ENCODE results near the gene LYPD5.

LYPD5 gene

GRCh38 chr19:43782311-43782660 is 20.0 kb downstream of the LYPD5 start:
- Histone ChIP-seq H3K27me3 (ENCODE audit: insufficient read depth, low read length) (no peaks in the 10 kb centered on the region), H3K9ac (ENCODE audit: low read length) (peak overlapping the region; percentile 16), H3K27ac (ENCODE audit: low read depth, low read length, poor library complexity, severe bottlenecking) (peak overlapping the region; percentile 98), H3K79me2 (ENCODE audit: insufficient read depth, low read length) (no peaks in the 10 kb centered on the region), H3F3A (ENCODE audit: insufficient read depth, low read length) (peaks cover 3% of the 10 kb centered on the region; the same call in 1 of the 2 replicates), H2AFZ (ENCODE audit: low read length) (no peak overlapping the region), H3K9me2 (ENCODE audit: low read depth, low read length) (no peaks in the 10 kb centered on the region), H3K36me3 (ENCODE audit: insufficient read depth, low read length) (no peaks in the 10 kb centered on the region), H4K20me1 (ENCODE audit: insufficient read depth, low read length) (no peaks in the 10 kb centered on the region), H3K4me2 (ENCODE audit: low read length) (peak overlapping the region; percentile 85), H3K9me3 (ENCODE audit: low read length) (no peaks in the 10 kb centered on the region), H3K4me1 (ENCODE audit: insufficient read depth, low read length, severe bottlenecking) (peaks cover 76% of the 10 kb centered on the region), H3K4me3 (ENCODE audit: low read depth, low read length, poor library complexity, severe bottlenecking) (peak overlapping the region; percentile 70)
- no peak for TF ChIP-seq EZH2 (IDR thresholded peaks at IDR 0.05; ENCODE audit: borderline replicate concordance, low read length)
- no peak for TF ChIP-seq CTCF (IDR thresholded peaks at IDR 0.05; ENCODE audit: low read length)

GRCh38 chr19:43781630-43782310 is 20.5 kb downstream of the LYPD5 start:
- Histone ChIP-seq H3K36me3 (ENCODE audit: insufficient read depth, low read length) (no peaks in the 10 kb centered on the region), H3K4me3 (ENCODE audit: low read depth, low read length, poor library complexity, severe bottlenecking) (peak overlapping the region; percentile 70), H3K4me2 (ENCODE audit: low read length) (peak overlapping the region; percentile 85), H3K9ac (ENCODE audit: low read length) (peak overlapping the region; percentile 81; the same call in 1 of the 2 replicates), H2AFZ (ENCODE audit: low read length) (no peak overlapping the region), H3K4me1 (ENCODE audit: insufficient read depth, low read length, severe bottlenecking) (peaks cover 81% of the 10 kb centered on the region), H3K9me3 (ENCODE audit: low read length) (no peaks in the 10 kb centered on the region), H3K79me2 (ENCODE audit: insufficient read depth, low read length) (no peaks in the 10 kb centered on the region), H3K27ac (ENCODE audit: low read depth, low read length, poor library complexity, severe bottlenecking) (peak overlapping the region; percentile 98), H4K20me1 (ENCODE audit: insufficient read depth, low read length) (no peaks in the 10 kb centered on the region), H3K27me3 (ENCODE audit: insufficient read depth, low read length) (no peaks in the 10 kb centered on the region), H3F3A (ENCODE audit: insufficient read depth, low read length) (peaks cover 3% of the 10 kb centered on the region; the same call in 1 of the 2 replicates), H3K9me2 (ENCODE audit: low read depth, low read length) (no peaks in the 10 kb centered on the region)
- TF ChIP-seq CTCF (IDR thresholded peaks at IDR 0.05; ENCODE audit: low read length) (no peak), EZH2 (IDR thresholded peaks at IDR 0.05; ENCODE audit: borderline replicate concordance, low read length) (no peak)

- H3K36me3 ChIP-seq (ENCODE audit: insufficient read depth, low read length) = no peaks in the 10 kb centered on the region
- no peak within 1 kb of the TSS for H2AFZ ChIP-seq (ENCODE audit: low read length)
- peaks cover 89% of the 10 kb centered on the region for H3K4me1 ChIP-seq (ENCODE audit: insufficient read depth, low read length, severe bottlenecking)
- H3K9me3 ChIP-seq (ENCODE audit: low read length) = no peaks in the 10 kb centered on the region
- no peaks in the 10 kb centered on the region for H3K27me3 ChIP-seq (ENCODE audit: insufficient read depth, low read length)
- H3K4me3 ChIP-seq (ENCODE audit: low read depth, low read length, poor library complexity, severe bottlenecking) = peak within 1 kb of the TSS; percentile 70
- no peaks in the 10 kb centered on the region for H3K79me2 ChIP-seq (ENCODE audit: insufficient read depth, low read length)
- H4K20me1 ChIP-seq (ENCODE audit: insufficient read depth, low read length) = no peaks in the 10 kb centered on the region
- H3K9ac ChIP-seq (ENCODE audit: low read length) = peak within 1 kb of the TSS; percentile 81
- TF ChIP-seq EZH2 (IDR thresholded peaks at IDR 0.05; ENCODE audit: borderline replicate concordance, low read length) (no peak), CTCF (IDR thresholded peaks at IDR 0.05; ENCODE audit: low read length) (no peak)
- no peaks in the 10 kb centered on the region for H3K9me2 ChIP-seq (ENCODE audit: low read depth, low read length)
- H3K27ac ChIP-seq (ENCODE audit: low read depth, low read length, poor library complexity, severe bottlenecking) = peak within 1 kb of the TSS; percentile 98
- H3F3A ChIP-seq (ENCODE audit: insufficient read depth, low read length) = peaks cover 3% of the 10 kb centered on the region; the same call in 1 of the 2 replicates
- H3K4me2 ChIP-seq (ENCODE audit: low read length) = peak within 1 kb of the TSS; percentile 85
Observed at GRCh38 chr19:43780706-43781525, 21.3 kb downstream of the LYPD5 start, which contains the start of gene KCNN4. KCNN4 (minus strand) TSS chr19:43780973; CDS start chr19:43780861, 112 bp downstream.
